22Rv1 (cell line): ENCODE results near the gene RAB40AL.

Source experiments
- H3K27ac ChIP-seq: fragments of 450-650 bp; 2 replicates; pipeline ENCODE4 v1.5.1; 2017
- CTCF ChIP-seq: fragments of 450-650 bp; IDR thresholded peaks from 2 replicates; pipeline ENCODE4 v1.5.1; 2017; ENCODE audit warnings: mild to moderate bottlenecking
- ZFX ChIP-seq: fragments of 450-650 bp; IDR thresholded peaks from 2 replicates; pipeline ENCODE4 v1.6.1; 2017; ENCODE audit warnings: antibody characterized with exemption, borderline replicate concordance

Gene RAB40AL

GRCh38 chrX:102985192-102985591 is 48.1 kb downstream of the RAB40AL start:
- no peak overlapping the region for H3K27ac ChIP-seq
- TF ChIP-seq CTCF (no peak), ZFX (no peak)
